ENCODE results near the gene HES2.

Gene HES2

GRCh38 chr1:6386371-6386949, 33.3 kb downstream of the HES2 start:
- Histone ChIP-seq H3K27me3 (ENCODE audit: low read length) (no peaks in the 10 kb centered on the region), H4K20me1 (ENCODE audit: low read depth, low read length) (no peaks in the 10 kb centered on the region), H3K4me2 (ENCODE audit: low read depth, low read length, poor library complexity, severe bottlenecking) (no peak overlapping the region), H3K4me3 (ENCODE audit: insufficient read depth, low read length, poor library complexity, severe bottlenecking) (no peak overlapping the region), H3F3A (ENCODE audit: insufficient read depth) (no peaks in the 10 kb centered on the region), H3K9ac (ENCODE audit: low read length) (no peak overlapping the region), H2AFZ (ENCODE audit: low read depth, low read length, severe bottlenecking) (no peak overlapping the region), H3K9me2 (replicated peaks; ENCODE audit: insufficient read depth, low read length) (no peaks in the 10 kb centered on the region), H3K9me3 (ENCODE audit: insufficient read depth, low read length) (no peaks in the 10 kb centered on the region), H3K36me3 (ENCODE audit: low read length) (no peaks in the 10 kb centered on the region), H3K79me2 (ENCODE audit: insufficient read depth, low read length) (no peaks in the 10 kb centered on the region), H3K27ac (ENCODE audit: low read depth, low read length) (no peak overlapping the region)
- TF ChIP-seq EZH2phosphoT487 (conservative IDR thresholded peaks at IDR 0.05; ENCODE audit: low read length) (no peak), CTCF (IDR thresholded peaks at IDR 0.05; ENCODE audit: insufficient read depth, low read length, poor library complexity, severe bottlenecking) (no peak)

DNA sequence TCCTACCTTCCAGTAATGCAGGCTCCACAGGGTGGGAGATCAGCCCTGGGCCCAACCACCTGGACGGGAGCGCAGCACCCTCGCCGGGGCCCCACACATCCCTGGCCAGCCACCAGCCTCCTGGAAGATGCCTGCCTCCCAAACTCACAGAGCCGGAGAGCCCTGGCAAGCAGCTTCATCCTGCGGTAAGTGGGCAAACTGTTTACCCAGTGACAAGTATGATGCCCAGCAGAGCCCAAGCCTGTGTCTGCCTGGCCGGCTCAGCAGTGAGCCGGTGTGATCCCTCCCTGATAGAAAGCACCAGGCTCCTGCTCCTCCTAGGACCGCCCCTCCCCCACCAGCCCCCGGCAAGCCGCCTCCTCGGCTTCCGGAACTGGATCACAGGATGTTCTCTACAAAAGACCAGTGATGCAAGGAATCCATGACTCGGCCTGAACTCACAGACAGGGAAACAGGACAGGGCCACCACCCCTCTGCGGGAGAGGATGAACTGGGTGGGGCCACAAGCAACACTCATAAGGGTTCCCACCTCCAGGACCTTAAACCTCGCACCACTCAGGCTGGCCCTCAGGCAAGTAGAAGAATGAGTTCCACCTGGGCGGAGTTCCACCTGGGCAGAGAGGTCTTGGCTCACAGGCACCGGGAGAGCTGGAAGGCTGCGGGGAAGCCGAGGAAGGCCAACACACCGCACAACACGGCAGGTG, 34.1 kb downstream of the HES2 start:
- H3K9me2 ChIP-seq (replicated peaks; ENCODE audit: insufficient read depth, low read length), result no peaks in the 10 kb centered on the region
- no peak for TF ChIP-seq CTCF (IDR thresholded peaks at IDR 0.05; ENCODE audit: insufficient read depth, low read length, poor library complexity, severe bottlenecking)
- no peak for TF ChIP-seq EZH2phosphoT487 (conservative IDR thresholded peaks at IDR 0.05; ENCODE audit: low read length)
- no peaks in the 10 kb centered on the region for H3K36me3 ChIP-seq (ENCODE audit: low read length)
- no peak overlapping the region for H3K4me2 ChIP-seq (ENCODE audit: low read depth, low read length, poor library complexity, severe bottlenecking)
- H3K9me3 ChIP-seq (ENCODE audit: insufficient read depth, low read length), result no peaks in the 10 kb centered on the region
- no peaks in the 10 kb centered on the region for H3F3A ChIP-seq (ENCODE audit: insufficient read depth)
- H4K20me1 ChIP-seq (ENCODE audit: low read depth, low read length), result no peaks in the 10 kb centered on the region
- no peaks in the 10 kb centered on the region for H3K79me2 ChIP-seq (ENCODE audit: insufficient read depth, low read length)
- H3K4me3 ChIP-seq (ENCODE audit: insufficient read depth, low read length, poor library complexity, severe bottlenecking), result no peak overlapping the region
- no peak overlapping the region for H3K27ac ChIP-seq (ENCODE audit: low read depth, low read length)
- H3K27me3 ChIP-seq (ENCODE audit: low read length), result no peaks in the 10 kb centered on the region
- H2AFZ ChIP-seq (ENCODE audit: low read depth, low read length, severe bottlenecking), result no peak overlapping the region
- H3K9ac ChIP-seq (ENCODE audit: low read length), result no peak overlapping the region

DNA sequence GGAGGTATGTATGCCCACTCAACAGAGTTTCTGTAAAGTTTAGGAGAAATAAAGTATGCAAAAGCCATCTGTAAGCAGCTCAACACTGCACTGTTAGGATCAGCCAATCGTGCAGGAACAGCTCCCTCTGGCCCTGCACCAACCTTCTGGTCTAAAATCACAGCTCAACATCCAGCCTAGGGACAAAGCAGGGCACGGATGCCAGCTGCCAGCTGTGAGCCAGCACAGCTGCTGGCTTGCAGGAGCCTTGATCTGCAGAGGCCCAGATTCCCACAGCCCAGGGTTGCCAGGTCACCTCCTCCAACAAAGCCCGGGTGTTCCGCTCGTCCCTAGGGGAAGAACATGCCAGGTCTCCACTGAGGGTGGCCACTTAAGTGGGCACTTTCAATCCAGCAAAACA, 34.8 kb downstream of the HES2 start:
- Histone ChIP-seq H3K79me2 (ENCODE audit: insufficient read depth, low read length) (no peaks in the 10 kb centered on the region), H3K27ac (ENCODE audit: low read depth, low read length) (no peak overlapping the region), H3K9me3 (ENCODE audit: insufficient read depth, low read length) (no peaks in the 10 kb centered on the region), H3K9ac (ENCODE audit: low read length) (no peak overlapping the region), H3K9me2 (replicated peaks; ENCODE audit: insufficient read depth, low read length) (no peaks in the 10 kb centered on the region), H3K4me2 (ENCODE audit: low read depth, low read length, poor library complexity, severe bottlenecking) (no peak overlapping the region), H4K20me1 (ENCODE audit: low read depth, low read length) (no peaks in the 10 kb centered on the region), H3K36me3 (ENCODE audit: low read length) (no peaks in the 10 kb centered on the region), H3K27me3 (ENCODE audit: low read length) (no peaks in the 10 kb centered on the region), H2AFZ (ENCODE audit: low read depth, low read length, severe bottlenecking) (no peak overlapping the region), H3K4me3 (ENCODE audit: insufficient read depth, low read length, poor library complexity, severe bottlenecking) (no peak overlapping the region), H3F3A (ENCODE audit: insufficient read depth) (no peaks in the 10 kb centered on the region)
- TF ChIP-seq EZH2phosphoT487 (conservative IDR thresholded peaks at IDR 0.05; ENCODE audit: low read length) (no peak), CTCF (IDR thresholded peaks at IDR 0.05; ENCODE audit: insufficient read depth, low read length, poor library complexity, severe bottlenecking) (no peak)
